NCI-H524 treated with DMSO at 0.1 percent for 48 hours (cell line): ENCODE results near the gene COL13A1.

ENCODE experiments used
- DNase-seq: peaks from one replicate; lab custom pipeline; 2025; lab: John Stamatoyannopoulos, UW

Gene COL13A1

GRCh38 chr10:69801434-69802315, at the start of gene COL13A1:
TSS of gene COL13A1 (plus strand) at chr10:69801906. CDS start at chr10:69802424, 518 bp downstream.
- no peak for DNase-seq

DNA sequence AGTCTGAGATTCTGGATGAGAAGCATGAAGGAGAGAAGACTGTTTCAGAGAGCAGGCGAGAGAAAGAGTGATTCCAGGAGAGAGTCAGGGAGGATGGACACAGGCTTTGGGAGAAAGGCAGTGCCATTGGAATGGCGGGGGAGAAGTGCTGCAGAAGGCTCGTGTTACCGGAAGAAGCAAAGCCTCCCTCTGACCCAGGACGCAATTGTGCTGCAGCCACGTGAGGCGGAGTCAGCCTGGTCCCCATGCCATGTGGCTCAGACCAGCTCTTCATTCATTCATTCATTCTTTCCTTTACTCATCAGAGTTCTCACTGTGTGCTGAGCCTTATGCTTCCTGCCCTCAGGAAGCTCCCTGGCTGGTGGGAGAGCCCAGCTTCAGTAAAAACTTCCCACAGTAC, 49.2 kb upstream of the COL13A1 start:
- DNase-seq: no peak

GRCh38 chr10:69756279-69756678, 45.4 kb upstream of the COL13A1 start:
- no peak for DNase-seq

DNA sequence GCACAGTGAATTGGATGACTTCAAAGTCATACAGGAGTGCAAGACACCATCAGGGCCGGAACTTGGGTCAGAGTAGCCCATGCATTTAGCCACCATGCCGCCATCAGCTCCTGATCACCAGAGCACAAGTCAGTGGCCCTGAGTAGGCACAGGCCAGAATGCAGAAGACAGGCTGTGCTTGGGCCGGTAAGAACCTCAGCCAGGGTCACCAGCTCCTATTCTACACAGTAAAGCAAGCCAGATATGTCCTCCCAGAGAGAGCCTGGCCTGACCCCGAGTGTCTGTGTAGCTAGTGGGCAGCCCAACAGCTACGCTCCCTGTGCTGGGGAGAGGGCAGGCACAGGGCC, 44.5 kb upstream of the COL13A1 start:
- no peak for DNase-seq

- DNase-seq: no peak
These were observed 44.0 kb upstream of the COL13A1 start for GRCh38 chr10:69757553-69758309.

DNA sequence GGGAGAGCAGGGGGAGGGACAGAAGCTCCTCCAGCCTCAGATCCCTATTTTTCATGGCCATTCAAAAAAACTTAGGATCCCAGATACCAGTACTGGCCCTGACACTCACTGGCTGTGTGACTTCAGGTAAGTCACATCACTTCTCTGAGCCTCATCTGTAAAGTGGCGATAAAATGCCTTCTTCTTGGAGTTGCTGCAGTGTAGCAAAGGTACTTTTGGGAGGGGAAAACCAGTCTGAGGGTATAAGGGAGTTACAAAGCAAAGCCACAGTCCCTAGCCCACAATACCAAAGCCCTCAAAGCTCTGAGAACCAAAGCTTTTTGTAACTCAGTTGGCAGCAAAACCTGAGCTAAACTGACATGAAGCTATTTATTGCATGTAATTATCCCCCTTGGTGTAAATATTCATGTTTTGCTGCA, 43.4 kb upstream of the COL13A1 start:
- no peak for DNase-seq

DNA sequence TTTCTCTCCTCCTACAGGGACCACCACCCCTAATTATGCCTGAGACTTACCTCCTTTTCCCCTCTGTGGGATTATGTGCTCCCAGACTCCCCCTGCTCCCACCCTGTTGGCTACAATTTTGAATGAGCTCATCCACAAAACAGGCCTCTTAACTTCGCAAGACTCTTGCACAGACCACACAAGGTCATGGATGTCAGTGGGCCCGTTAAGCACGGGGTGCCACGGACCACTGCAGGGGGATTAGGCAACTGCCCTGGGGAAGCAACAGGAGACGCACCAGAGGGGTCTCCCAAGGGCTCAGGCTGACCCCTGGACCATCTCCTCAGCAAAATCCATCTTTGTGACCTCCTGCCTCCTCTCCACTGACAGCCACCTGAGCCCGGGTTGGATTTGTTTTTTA, 42.1 kb upstream of the COL13A1 start:
- no peak for DNase-seq

- DNase-seq: no peak
These were observed 41.6 kb upstream of the COL13A1 start for GRCh38 chr10:69760072-69760471.

GRCh38 chr10:69761320-69761719, 40.4 kb upstream of the COL13A1 start:
- DNase-seq: no peak

- DNase-seq: no peak
These were observed 35.4 kb upstream of the COL13A1 start for GRCh38 chr10:69766161-69766910.

DNA sequence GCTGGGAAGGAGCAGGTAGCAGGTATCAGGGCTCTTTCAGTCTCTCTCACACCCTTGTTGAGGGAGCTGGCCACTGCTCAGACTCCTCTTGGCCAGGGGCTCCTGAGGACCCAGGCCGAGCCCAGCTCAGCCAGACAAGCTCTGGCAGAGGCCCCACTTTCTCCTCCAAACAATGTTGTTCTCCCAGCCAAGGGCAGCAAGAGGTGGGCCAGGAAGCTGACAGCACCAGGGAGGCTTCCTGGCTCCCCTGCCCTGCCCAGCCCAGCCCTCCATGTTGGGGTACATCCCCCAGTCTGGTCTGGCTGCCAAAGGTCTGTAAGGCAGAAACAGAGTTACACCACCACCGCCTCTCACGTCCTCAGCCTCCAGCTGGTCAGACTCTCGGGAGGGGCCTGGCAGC, 33.9 kb upstream of the COL13A1 start:
- no peak for DNase-seq

DNA sequence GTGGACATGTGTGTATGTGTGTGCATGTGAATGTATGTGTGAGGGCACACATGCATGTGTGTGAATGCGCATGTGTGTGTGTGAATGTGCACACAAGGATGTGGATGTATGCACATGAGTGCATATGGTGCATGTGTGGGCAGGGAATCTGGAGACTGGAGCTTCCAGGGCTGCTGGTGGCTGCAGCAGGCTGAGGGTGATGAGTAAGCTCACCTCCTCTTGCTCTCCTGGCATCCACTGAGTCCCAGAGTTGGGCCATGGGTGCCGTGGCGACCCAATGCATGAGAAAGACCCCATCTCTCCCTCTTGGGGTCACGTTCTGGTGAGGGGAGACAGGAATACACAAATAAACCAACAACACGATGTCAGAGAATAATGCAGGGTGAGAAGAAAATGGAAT, 33.3 kb upstream of the COL13A1 start:
- DNase-seq: no peak

DNA sequence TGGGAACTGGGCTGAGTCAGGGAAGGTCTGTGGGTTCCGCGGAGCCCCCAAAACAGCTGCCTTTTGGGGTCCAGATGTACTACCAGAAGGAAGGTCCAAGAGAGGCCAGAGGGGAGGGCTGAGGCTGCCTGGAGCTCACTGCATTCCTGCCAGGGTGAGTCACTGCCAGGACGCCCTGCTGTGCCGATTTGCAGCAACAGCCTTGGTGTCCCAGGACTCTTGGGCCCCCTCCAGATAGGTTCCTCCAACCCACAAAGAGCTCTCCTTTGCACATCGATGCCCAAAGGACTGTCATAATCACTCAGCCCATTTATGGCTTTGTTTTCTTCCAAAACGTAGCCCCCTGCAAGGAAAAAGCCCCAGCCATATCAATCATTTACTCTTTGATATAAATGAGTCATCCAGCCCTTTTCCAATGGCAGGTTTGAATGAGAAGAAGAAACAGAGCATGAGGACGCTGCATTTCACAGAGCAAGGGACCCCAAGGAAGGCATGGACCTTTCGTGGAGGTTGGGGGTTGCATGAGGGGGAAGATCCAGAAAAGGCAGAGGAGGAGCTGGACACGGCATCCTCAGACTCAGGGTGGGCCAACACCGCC, 32.2 kb upstream of the COL13A1 start:
- no peak for DNase-seq

- DNase-seq: no peak
These were observed 28.6 kb upstream of the COL13A1 start for GRCh38 chr10:69772933-69773704.

- no peak for DNase-seq
These were observed 27.1 kb upstream of the COL13A1 start for GRCh38 chr10:69774596-69774995.

DNA sequence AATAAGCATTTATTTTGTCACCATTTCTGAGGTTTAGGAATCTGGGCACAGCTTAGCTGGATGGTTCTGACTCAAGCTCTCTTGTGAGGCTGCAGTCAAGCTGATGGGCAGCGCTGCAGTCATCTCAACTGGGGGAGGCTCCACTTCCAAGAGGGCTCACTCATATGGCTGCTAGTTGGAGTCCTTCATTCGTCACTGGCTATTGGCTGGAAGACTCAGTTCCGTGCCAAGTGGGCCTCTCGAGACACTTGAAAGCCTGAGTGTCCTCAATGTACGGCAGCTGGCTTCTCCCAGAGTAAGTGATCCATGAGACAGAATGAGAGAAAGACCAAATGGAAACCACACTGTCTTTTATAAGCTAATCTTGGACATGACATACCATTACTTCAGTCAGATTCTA, 21.6 kb upstream of the COL13A1 start:
- no peak for DNase-seq

GRCh38 chr10:69781576-69781975, 20.1 kb upstream of the COL13A1 start:
- no peak for DNase-seq

GRCh38 chr10:69783515-69783914, 18.2 kb upstream of the COL13A1 start:
- DNase-seq: no peak

DNA sequence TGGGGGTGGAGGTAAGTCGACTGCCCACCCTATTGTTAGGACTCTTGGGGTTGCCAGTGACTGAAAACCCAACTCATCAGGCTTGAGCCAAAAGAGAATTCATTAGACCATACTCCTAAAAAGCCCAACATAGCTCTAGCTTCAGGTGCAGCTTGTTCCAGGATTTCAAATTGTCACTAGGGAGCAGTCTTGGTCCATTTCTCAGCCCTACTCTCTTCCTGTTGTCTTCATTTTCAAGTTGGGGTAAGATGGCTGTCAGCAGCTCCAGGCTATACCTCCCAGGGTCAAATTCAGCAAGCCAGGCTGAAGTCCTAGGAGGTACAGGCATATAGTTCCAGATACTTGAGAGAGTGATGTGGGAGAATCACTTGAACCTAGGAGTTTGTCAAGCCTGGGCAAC, 14.9 kb upstream of the COL13A1 start:
- DNase-seq: no peak

- DNase-seq: no peak
These were observed 14.0 kb upstream of the COL13A1 start for GRCh38 chr10:69787681-69788080.

DNA sequence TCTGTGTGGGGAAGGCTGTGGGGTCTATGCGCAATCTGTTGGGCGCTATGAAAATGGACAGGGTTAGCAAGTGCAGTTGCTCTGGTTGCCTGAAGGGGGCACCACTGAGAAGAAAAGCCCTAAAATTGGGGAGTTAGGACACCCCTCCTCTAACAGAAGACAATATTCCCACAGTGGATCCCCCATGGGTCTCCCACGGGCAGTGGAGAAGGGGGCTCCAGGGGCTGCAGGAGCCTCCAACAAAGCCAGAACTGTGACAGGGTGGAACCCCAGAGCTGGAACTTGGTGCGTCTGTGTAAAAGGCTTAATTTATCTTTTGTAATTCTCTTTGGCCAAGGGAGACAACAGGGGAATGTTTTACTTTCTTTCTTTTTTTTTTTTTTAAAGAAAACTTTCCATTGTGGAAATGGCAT, 12.5 kb upstream of the COL13A1 start:
- DNase-seq: no peak
